Measurements from ENCODE around the gene RTP2. TPM values are rescaled to one million over a fixed set of nuclear protein-coding genes. Genes with fewer than 3 reads are reported as not detected.

The RTP2 gene
- polyA plus RNA-seq, 1 donor: not detected

DNA sequence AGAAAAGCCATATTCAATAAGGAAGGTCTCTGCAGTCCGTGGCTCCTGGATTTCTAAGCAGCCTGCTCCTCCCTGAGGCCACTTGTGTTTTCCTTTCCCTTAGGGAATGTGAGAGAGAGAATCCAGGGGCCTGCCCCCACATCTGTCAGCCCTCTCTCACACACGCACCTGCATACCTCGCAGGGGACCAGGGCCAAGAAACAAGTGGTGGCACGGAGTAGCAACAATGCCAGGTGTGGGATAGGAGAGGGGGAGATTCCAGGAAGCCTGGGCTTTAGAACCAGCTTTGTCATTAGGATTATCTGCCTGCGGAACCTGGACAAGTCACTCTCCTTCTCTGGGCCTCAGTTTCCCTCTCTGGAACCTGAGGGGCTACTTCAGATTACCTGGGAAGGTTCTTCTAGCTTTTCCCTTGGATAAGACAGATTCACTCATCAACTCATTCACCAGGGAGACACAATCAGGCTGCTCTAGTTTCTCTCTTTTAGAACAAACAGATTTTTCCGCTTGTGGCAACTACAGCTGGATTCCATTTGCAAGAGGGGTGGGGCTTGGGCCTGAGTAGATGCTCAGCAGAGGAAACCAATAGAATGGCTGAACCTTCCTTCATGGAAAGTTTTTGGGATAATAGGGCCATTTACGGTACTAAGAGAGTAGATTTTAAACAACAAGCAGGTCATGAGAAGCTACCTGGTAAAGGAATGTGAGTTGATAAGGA lies 23.5 kb upstream of the RTP2 start:
- WGBS (ENCODE audit: insufficient coverage, low lambda C conversion rate): 86% methylated on average over 1 of the region's 7 CpGs
- H3K4me3 ChIP-seq (ENCODE audit: low read length): no peak overlapping the region
- no peak for DNase-seq
- no peaks in the 10 kb centered on the region for H3K27me3 ChIP-seq (ENCODE audit: control insufficient read depth, insufficient read depth, low read length)
- peaks cover 41% of the 10 kb centered on the region for H3K36me3 ChIP-seq (ENCODE audit: control insufficient read depth, insufficient read depth, low read length)
- H3K9me3 ChIP-seq (ENCODE audit: control insufficient read depth, low read depth, low read length): no peaks in the 10 kb centered on the region
- peaks cover 2% of the 10 kb centered on the region for H3K4me1 ChIP-seq (ENCODE audit: control insufficient read depth, insufficient read depth, low read length)
- no peak overlapping the region for H3K27ac ChIP-seq (ENCODE audit: low read length)

DNA sequence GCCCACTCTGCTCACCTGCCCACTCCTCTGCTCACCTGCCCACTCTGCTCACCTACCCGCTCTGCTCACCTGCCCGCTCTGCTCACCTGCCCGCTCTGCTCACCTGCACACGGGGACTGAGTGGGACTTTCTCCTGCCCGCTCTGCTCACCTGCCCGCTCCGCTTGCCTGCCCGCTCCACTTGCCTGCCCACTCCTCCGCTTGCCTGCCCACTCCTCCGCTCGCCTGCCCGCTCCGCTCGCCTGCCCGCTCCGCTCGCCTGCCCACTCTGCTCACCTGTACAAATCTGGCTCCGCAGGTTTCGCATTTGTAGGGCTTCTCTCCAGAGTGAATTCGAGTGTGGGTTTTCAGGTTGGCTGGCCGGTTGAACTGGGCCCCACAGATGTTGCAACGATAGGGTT lies 22.9 kb upstream of the RTP2 start:
- Histone ChIP-seq H3K27ac (ENCODE audit: low read length) (no peak overlapping the region), H3K9me3 (ENCODE audit: control insufficient read depth, low read depth, low read length) (no peaks in the 10 kb centered on the region), H3K36me3 (ENCODE audit: control insufficient read depth, insufficient read depth, low read length) (peaks cover 41% of the 10 kb centered on the region), H3K4me1 (ENCODE audit: control insufficient read depth, insufficient read depth, low read length) (peaks cover 2% of the 10 kb centered on the region), H3K4me3 (ENCODE audit: low read length) (no peak overlapping the region), H3K27me3 (ENCODE audit: control insufficient read depth, insufficient read depth, low read length) (no peaks in the 10 kb centered on the region)
- DNase-seq: no peak
- 100% methylated on average over 4 of the region's 22 CpGs for WGBS (ENCODE audit: insufficient coverage, low lambda C conversion rate)

DNA sequence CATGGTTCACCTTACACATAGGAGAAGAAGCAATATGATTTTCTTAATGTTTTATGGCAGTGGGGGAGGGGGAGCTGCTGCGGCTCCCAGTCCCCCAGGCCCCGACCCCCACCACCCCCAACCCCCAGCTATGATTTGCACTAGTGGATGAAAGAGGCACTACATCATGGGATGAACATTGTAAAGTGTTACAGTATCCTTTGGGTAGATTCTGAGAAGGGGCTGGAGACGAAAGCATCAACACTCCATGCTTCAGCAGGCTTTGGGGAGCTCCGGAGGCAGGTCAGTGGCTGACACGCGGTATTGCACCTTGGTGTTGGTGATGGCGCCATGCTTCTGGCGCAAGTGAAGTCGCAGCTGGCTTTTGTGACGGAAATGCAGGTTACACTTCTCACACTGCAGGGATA lies 19.9 kb upstream of the RTP2 start:
- WGBS (ENCODE audit: insufficient coverage, low lambda C conversion rate): no CpG with 5 or more reads among the region's 10 CpGs
- Histone ChIP-seq H3K4me1 (ENCODE audit: control insufficient read depth, insufficient read depth, low read length) (peaks cover 5% of the 10 kb centered on the region), H3K9me3 (ENCODE audit: control insufficient read depth, low read depth, low read length) (no peaks in the 10 kb centered on the region), H3K27me3 (ENCODE audit: control insufficient read depth, insufficient read depth, low read length) (no peaks in the 10 kb centered on the region), H3K36me3 (ENCODE audit: control insufficient read depth, insufficient read depth, low read length) (peaks cover 23% of the 10 kb centered on the region), H3K4me3 (ENCODE audit: low read length) (no peak overlapping the region), H3K27ac (ENCODE audit: low read length) (no peak overlapping the region)
- no peak for DNase-seq

DNA sequence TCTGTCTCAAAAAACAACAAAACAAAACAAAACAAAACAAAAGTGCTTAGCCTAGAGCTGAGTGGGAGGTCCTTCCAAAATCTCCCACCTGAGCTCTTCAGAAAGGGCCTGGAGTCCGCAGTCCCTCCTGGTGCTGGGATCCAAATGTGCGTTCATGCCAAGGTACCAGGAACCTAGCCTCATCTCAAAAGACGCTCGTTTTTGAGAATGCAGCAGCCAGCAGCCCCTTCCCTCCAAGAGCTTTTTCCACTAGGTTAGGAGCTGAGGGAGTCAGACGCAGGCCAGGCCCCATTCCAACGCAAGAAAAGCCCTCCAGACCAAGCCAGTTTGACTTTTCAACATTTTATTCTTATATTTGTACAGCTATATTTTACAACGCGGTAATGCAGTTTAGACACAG lies 18.7 kb upstream of the RTP2 start:
- Histone ChIP-seq H3K27ac (ENCODE audit: low read length) (no peak overlapping the region), H3K4me3 (ENCODE audit: low read length) (no peak overlapping the region), H3K36me3 (ENCODE audit: control insufficient read depth, insufficient read depth, low read length) (peaks cover 15% of the 10 kb centered on the region), H3K9me3 (ENCODE audit: control insufficient read depth, low read depth, low read length) (no peaks in the 10 kb centered on the region), H3K4me1 (ENCODE audit: control insufficient read depth, insufficient read depth, low read length) (peaks cover 5% of the 10 kb centered on the region), H3K27me3 (ENCODE audit: control insufficient read depth, insufficient read depth, low read length) (no peaks in the 10 kb centered on the region)
- DNase-seq: no peak
- WGBS (ENCODE audit: insufficient coverage, low lambda C conversion rate): 93% methylated on average over 3 of the region's 8 CpGs

DNA sequence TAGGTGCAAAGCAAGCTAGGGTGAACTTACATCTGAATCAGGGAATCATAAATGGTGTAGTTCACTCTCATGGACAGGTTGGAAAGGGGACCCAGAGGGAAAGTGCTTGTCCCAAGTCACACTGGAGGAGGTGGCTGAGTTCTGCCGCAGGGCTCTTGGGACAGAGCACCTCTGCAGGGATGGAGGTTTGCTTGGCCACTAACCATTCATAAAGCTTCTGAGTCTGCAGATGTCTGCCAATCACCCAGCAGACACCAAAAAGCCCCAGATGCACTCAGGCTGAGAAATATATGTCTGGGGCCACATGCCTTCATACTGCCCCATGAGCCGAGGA lies 17.9 kb upstream of the RTP2 start:
- H3K27me3 ChIP-seq (ENCODE audit: control insufficient read depth, insufficient read depth, low read length): no peaks in the 10 kb centered on the region
- no peak overlapping the region for H3K4me3 ChIP-seq (ENCODE audit: low read length)
- H3K9me3 ChIP-seq (ENCODE audit: control insufficient read depth, low read depth, low read length): no peaks in the 10 kb centered on the region
- no peak overlapping the region for H3K27ac ChIP-seq (ENCODE audit: low read length)
- DNase-seq: no peak
- H3K4me1 ChIP-seq (ENCODE audit: control insufficient read depth, insufficient read depth, low read length): peaks cover 5% of the 10 kb centered on the region
- no CpG with 5 or more reads among the region's 2 CpGs for WGBS (ENCODE audit: insufficient coverage, low lambda C conversion rate)
- peaks cover 9% of the 10 kb centered on the region for H3K36me3 ChIP-seq (ENCODE audit: control insufficient read depth, insufficient read depth, low read length)

DNA sequence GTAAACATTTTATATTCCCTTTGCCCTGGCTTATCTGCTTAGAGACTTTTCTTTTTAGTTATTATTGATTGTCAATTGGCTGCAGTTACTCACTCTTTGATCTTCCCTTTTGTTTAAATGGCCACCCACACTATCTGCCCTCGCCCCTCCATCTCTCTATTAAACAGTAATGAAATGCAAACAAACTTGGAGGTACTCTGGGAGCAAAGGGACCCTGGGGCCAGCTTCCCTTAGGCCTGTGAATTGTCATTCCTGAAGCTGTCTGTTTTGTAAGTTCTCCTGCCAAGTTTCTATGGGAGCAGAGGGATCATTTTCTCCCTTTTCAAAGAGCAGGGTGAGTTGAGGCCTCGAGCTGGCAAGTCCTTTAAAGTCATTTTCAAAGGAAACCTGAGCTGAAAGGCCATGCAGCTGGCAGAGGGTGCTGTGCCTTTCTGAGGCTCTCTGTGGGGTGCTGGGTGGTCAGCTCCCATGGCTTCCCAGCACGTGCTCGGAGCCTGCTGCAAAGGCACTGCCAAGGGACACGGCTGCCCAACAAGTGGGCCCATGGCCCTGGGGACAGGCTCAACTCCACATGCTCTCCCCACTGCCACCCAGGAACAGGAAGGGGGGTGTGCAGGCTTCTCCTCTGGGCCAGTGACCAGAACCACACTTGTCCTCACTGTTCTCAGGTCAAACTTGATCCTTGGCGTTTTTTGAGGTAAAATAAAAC lies 17.4 kb upstream of the RTP2 start:
- WGBS (ENCODE audit: insufficient coverage, low lambda C conversion rate): no CpG with 5 or more reads among the region's 6 CpGs
- Histone ChIP-seq H3K4me1 (ENCODE audit: control insufficient read depth, insufficient read depth, low read length) (peaks cover 5% of the 10 kb centered on the region), H3K4me3 (ENCODE audit: low read length) (no peak overlapping the region), H3K36me3 (ENCODE audit: control insufficient read depth, insufficient read depth, low read length) (peaks cover 8% of the 10 kb centered on the region), H3K27ac (ENCODE audit: low read length) (no peak overlapping the region), H3K27me3 (ENCODE audit: control insufficient read depth, insufficient read depth, low read length) (no peaks in the 10 kb centered on the region), H3K9me3 (ENCODE audit: control insufficient read depth, low read depth, low read length) (no peaks in the 10 kb centered on the region)
- peak in 1 of 2 donors; percentile 13 for DNase-seq

DNA sequence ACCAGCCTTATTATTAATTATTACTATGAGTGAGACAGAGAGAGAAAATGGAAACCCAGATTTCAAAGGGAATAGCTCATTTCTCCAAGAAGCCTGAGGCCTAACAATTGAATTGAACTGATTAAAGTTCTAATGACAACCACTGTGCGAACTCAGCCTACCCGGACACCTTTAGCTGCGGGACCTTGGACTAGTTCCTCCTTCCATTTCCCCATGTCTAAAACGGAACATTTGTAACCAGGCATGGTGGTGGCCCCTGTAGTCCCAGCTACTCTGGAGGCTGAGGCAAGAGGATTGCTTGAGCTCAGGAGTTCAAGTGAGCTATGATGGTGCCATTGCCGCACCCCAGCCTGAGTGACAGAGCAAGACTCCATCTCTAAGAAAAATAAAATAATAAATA lies 16.4 kb upstream of the RTP2 start:
- no peak for DNase-seq
- Histone ChIP-seq H3K4me1 (ENCODE audit: control insufficient read depth, insufficient read depth, low read length) (peaks cover 5% of the 10 kb centered on the region), H3K27me3 (ENCODE audit: control insufficient read depth, insufficient read depth, low read length) (no peaks in the 10 kb centered on the region), H3K27ac (ENCODE audit: low read length) (no peak overlapping the region), H3K36me3 (ENCODE audit: control insufficient read depth, insufficient read depth, low read length) (peaks cover 4% of the 10 kb centered on the region), H3K9me3 (ENCODE audit: control insufficient read depth, low read depth, low read length) (no peaks in the 10 kb centered on the region), H3K4me3 (ENCODE audit: low read length) (no peak overlapping the region)
- WGBS (ENCODE audit: insufficient coverage, low lambda C conversion rate): 93% methylated on average over 3 of the region's 5 CpGs

DNA sequence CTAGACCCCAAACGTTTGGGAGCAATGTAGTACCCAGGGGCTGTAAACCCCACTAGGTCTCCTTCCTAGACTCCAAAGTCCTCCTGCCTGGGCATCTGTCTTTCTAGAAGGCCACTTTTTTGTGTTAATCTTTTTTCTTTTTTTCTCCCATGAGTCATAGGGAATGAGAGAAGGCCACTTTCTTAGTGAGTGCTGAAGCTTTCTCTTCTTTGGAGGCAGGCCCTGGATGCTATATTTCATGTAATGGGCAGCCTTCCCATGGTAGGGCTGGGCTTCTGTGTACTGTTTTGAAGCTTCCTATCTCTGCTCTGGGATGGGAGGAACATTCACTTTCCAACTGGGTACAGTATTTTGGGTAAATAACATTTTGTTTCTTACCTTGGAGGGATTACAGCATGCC lies 15.2 kb upstream of the RTP2 start:
- no peak for DNase-seq
- no CpG with 5 or more reads among the region's 1 CpG for WGBS (ENCODE audit: insufficient coverage, low lambda C conversion rate)
- Histone ChIP-seq H3K4me3 (ENCODE audit: low read length) (no peak overlapping the region), H3K27me3 (ENCODE audit: control insufficient read depth, insufficient read depth, low read length) (no peaks in the 10 kb centered on the region), H3K27ac (ENCODE audit: low read length) (no peak overlapping the region), H3K9me3 (ENCODE audit: control insufficient read depth, low read depth, low read length) (no peaks in the 10 kb centered on the region), H3K36me3 (ENCODE audit: control insufficient read depth, insufficient read depth, low read length) (peaks cover 3% of the 10 kb centered on the region), H3K4me1 (ENCODE audit: control insufficient read depth, insufficient read depth, low read length) (peaks cover 5% of the 10 kb centered on the region)

DNA sequence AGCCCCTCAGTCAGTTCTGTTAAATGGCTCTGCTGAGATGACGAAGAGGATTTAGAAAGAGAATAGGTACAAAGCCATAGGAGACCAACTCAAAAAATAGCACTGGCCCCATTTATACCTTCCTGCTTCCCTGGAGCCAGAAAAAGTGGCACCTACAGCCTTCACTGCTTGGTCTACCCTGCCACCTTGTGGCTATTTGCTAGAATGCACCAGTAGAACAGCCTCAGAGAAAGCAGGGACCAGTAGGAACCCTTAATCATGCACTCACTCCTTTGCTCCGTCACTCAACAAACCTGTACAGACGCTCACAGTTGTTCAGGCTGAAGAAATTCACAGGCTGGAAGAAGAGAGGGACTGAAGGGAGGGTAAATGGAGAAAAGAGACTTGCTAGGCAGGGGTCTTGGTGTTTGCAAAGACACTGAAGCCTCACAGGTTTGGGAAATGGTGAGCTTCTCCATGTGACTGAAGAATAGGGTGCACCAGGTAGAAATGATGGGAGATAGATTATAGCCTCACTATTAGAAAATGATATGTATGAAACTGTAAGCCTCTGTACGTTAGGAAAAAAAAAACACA lies 12.1 kb upstream of the RTP2 start:
- WGBS (ENCODE audit: insufficient coverage, low lambda C conversion rate): 0% methylated on average over 1 of the region's 4 CpGs

DNA sequence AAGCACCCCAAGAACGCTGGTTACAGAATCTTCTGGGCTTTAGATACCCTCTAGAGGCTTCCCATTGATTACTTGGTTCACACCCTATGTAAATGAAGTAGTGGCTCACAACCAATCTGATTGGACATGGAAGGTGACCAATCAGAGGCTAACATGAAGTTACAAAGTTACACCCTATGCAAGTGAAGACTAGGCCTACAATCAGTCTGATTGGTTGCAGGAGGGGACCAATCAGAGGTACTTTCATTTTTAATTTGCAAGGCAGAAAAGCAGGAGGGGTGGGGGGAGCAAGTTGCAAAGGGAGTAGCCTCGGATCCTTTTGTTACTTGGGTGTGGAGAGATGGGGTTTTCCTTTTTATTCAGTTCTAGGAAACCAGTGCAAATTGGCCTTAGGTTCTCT lies 11.1 kb upstream of the RTP2 start:
- 80% methylated on average over 1 of the region's 2 CpGs for WGBS (ENCODE audit: insufficient coverage, low lambda C conversion rate)
- no peaks in the 10 kb centered on the region for H3K27me3 ChIP-seq (ENCODE audit: control insufficient read depth, insufficient read depth, low read length)
- no peak overlapping the region for H3K27ac ChIP-seq (ENCODE audit: low read length)
- no peaks in the 10 kb centered on the region for H3K36me3 ChIP-seq (ENCODE audit: control insufficient read depth, insufficient read depth, low read length)
- H3K4me1 ChIP-seq (ENCODE audit: control insufficient read depth, insufficient read depth, low read length): no peaks in the 10 kb centered on the region
- DNase-seq: no peak
- H3K9me3 ChIP-seq (ENCODE audit: control insufficient read depth, low read depth, low read length): no peaks in the 10 kb centered on the region
- no peak overlapping the region for H3K4me3 ChIP-seq (ENCODE audit: low read length)

More for the DNA sequence above, 12.1 kb upstream of the RTP2 start:
- Histone ChIP-seq H3K36me3 (ENCODE audit: control insufficient read depth, insufficient read depth, low read length) (no peaks in the 10 kb centered on the region), H3K4me1 (ENCODE audit: control insufficient read depth, insufficient read depth, low read length) (no peaks in the 10 kb centered on the region), H3K4me3 (ENCODE audit: low read length) (no peak overlapping the region), H3K9me3 (ENCODE audit: control insufficient read depth, low read depth, low read length) (no peaks in the 10 kb centered on the region), H3K27ac (ENCODE audit: low read length) (no peak overlapping the region), H3K27me3 (ENCODE audit: control insufficient read depth, insufficient read depth, low read length) (no peaks in the 10 kb centered on the region)
- peak; percentile 56 to 58 for DNase-seq
